Subcutaneous abdominal adipose tissue (tissue), 5 donors: Measurements from ENCODE around the gene GRP.

Source experiments
- H3K27ac ChIP-seq: one replicate; pipeline ENCODE4 v1.7.0; 2013; ENCODE audit warnings: low read depth, mild to moderate bottlenecking, inconsistent platforms, low read length, moderate library complexity
- H3K27me3 ChIP-seq, 5 donors: one replicate each; pipeline ENCODE4 v1.7.0; 2013; ENCODE audit warnings: low read length in 5 of 5, inconsistent platforms in 1 of 5; ENCODE audit not compliant: control insufficient read depth in 5 of 5, insufficient read depth in 4 of 5
- H3K36me3 ChIP-seq, 5 donors: one replicate each; pipeline ENCODE4 v1.7.0; 2013; ENCODE audit warnings: low read length in 5 of 5; ENCODE audit not compliant: control insufficient read depth in 5 of 5, insufficient read depth in 5 of 5
- H3K4me1 ChIP-seq, 5 donors: one replicate each; pipeline ENCODE4 v1.7.0; 2013; ENCODE audit warnings: low read length in 5 of 5, mild to moderate bottlenecking in 3 of 5, moderate library complexity in 1 of 5; ENCODE audit not compliant: control insufficient read depth in 5 of 5, insufficient read depth in 5 of 5
- H3K4me3 ChIP-seq, 5 donors: one replicate each; pipeline ENCODE4 v1.7.0; 2013; ENCODE audit warnings: low read length in 5 of 5, low read depth in 1 of 5
- H3K9ac ChIP-seq, 5 donors: one replicate each; pipeline ENCODE4 v1.7.0; 2013; ENCODE audit warnings: low read length in 5 of 5, mild to moderate bottlenecking in 4 of 5, moderate library complexity in 3 of 5
- H3K9me3 ChIP-seq, 5 donors: one replicate each; pipeline ENCODE4 v1.7.0; 2013; ENCODE audit warnings: low read length in 5 of 5; ENCODE audit not compliant: control insufficient read depth in 5 of 5
- donor health status: healthy.
- donor health status: healthy.
- donor health status: healthy.
- donor health status: healthy.
- donor health status: healthy.

Gene GRP

GRCh38 chr18:59271606-59272220 is 51.8 kb downstream of the GRP start:
- peaks cover 0 to 2% (median 0%) of the 10 kb centered on the region in 5 donors for H3K9me3 ChIP-seq
- peaks cover 78 to 93% (median 91%) of the 10 kb centered on the region in 5 donors for H3K27me3 ChIP-seq
- H3K4me1 ChIP-seq = peaks cover 0 to 41% (median 37%) of the 10 kb centered on the region in 5 donors
- H3K9ac ChIP-seq = no peak overlapping the region
- peak overlapping the region in 2 of 5 donors; percentile 36 to 60 for H3K4me3 ChIP-seq
- H3K27ac ChIP-seq = no peak overlapping the region
- no peaks in the 10 kb centered on the region for H3K36me3 ChIP-seq

GRCh38 chr18:59272221-59272888 is 52.4 kb downstream of the GRP start:
- no peak overlapping the region for H3K9ac ChIP-seq
- H3K4me1 ChIP-seq = peaks cover 0 to 41% (median 37%) of the 10 kb centered on the region in 5 donors
- H3K36me3 ChIP-seq = no peaks in the 10 kb centered on the region
- H3K9me3 ChIP-seq = peaks cover 0 to 2% (median 0%) of the 10 kb centered on the region in 5 donors
- H3K4me3 ChIP-seq = peak overlapping the region in 4 of 5 donors; percentile 36 to 60 (median 46)
- no peak overlapping the region for H3K27ac ChIP-seq
- H3K27me3 ChIP-seq = peaks cover 74 to 89% (median 88%) of the 10 kb centered on the region in 5 donors

DNA sequence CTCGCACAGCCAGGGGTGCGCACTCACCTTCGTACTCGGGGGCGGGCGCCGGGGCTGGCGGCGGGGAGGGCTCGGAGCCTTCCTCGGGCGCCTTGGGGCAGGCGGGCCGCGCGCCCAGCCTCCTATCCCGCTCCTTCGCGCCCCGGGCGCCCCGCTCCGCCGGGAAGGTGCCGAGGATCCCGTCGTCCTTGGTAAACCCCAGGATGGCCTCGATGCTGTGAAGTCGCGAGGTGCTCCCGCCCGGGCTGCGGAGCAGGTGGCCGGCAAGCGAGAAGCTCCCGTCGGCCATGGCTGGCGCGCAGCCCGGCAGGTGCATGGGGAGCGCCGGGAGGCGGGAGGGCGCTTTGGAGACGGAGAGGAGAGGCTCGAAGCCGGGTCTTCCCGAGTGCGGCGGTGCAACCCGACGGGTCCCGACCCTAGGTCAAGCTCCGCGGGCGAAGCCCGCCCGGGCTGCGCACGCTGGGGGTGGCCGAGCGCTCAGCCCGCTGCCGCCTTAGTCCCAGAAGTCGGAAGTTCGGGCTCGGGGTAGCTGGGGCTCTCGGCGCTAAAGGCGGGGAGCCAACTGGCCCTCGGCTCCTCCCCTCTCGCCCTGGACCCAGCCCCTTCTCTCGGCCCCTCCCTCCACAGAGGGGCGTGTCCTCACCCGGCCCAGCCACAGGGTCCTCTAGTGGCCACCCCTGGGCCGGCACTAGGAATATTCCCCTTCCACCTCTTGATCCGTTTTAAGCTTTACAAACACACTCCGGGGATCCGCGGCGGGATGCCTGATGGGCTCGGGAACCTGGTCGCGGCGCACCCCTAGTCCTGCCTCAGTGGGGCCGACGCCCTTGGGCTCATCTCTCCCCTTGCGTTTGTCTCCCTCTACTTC is 53.2 kb downstream of the GRP start, which contains the start of gene RAX:
TSS of gene RAX (minus strand) at position 564 of the 868 bp plus-strand sequence. CDS start at position 316, 248 bp downstream.
- Histone ChIP-seq H3K9ac (no peak within 1 kb of the TSS), H3K27me3 (peaks cover 66 to 85% (median 84%) of the 10 kb centered on the region in 5 donors), H3K9me3 (peaks cover 0 to 2% (median 0%) of the 10 kb centered on the region in 5 donors), H3K4me1 (peaks cover 0 to 35% (median 31%) of the 10 kb centered on the region in 5 donors), H3K27ac (no peak within 1 kb of the TSS), H3K36me3 (no peaks in the 10 kb centered on the region), H3K4me3 (peak within 1 kb of the TSS in 4 of 5 donors; percentile 36 to 60 (median 53))

- H3K36me3 ChIP-seq = no peaks in the 10 kb centered on the region
- H3K9ac ChIP-seq = no peak overlapping the region
- no peak overlapping the region for H3K27ac ChIP-seq
- H3K4me3 ChIP-seq = peak overlapping the region in 3 of 5 donors; percentile 27 to 60 (median 55)
- H3K4me1 ChIP-seq = peaks cover 0 to 27% (median 22%) of the 10 kb centered on the region in 5 donors
- H3K9me3 ChIP-seq = peaks cover 0 to 2% (median 0%) of the 10 kb centered on the region in 5 donors
- peaks cover 58 to 80% (median 76%) of the 10 kb centered on the region in 5 donors for H3K27me3 ChIP-seq
Observed at GRCh38 chr18:59273759-59274532, 54.0 kb downstream of the GRP start.

DNA sequence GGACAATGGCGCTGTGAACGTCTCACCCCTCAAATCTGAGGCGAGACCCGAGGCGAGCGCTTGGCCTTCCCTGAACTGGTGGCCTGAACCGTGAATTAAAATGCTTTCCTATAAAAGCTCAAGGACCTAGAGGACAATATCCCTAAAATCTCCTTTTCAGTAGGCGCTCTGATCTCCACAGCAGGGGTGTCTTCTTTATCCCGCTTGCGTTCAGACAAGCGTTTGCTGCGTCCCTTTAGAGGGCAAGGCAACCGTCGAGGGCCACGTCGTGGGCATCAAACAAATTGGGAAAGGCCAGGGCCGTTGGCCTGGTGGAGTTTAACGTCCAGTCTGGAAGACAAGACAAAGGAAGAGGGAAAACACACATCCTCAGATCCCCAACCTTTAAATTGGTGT is 54.6 kb downstream of the GRP start:
- peaks cover 0 to 2% (median 0%) of the 10 kb centered on the region in 5 donors for H3K9me3 ChIP-seq
- H3K36me3 ChIP-seq = no peaks in the 10 kb centered on the region
- H3K27ac ChIP-seq = no peak overlapping the region
- no peak overlapping the region for H3K4me3 ChIP-seq
- peaks cover 0 to 22% (median 20%) of the 10 kb centered on the region in 5 donors for H3K4me1 ChIP-seq
- no peak overlapping the region for H3K9ac ChIP-seq
- H3K27me3 ChIP-seq = peaks cover 55 to 80% (median 72%) of the 10 kb centered on the region in 5 donors

GRCh38 chr18:59275406-59275949 is 55.5 kb downstream of the GRP start:
- Histone ChIP-seq H3K4me3 (no peak overlapping the region), H3K27ac (no peak overlapping the region), H3K9me3 (peaks cover 0 to 2% (median 0%) of the 10 kb centered on the region in 5 donors), H3K9ac (no peak overlapping the region), H3K36me3 (no peaks in the 10 kb centered on the region), H3K27me3 (peaks cover 47 to 75% (median 67%) of the 10 kb centered on the region in 5 donors), H3K4me1 (peaks cover 0 to 21% (median 20%) of the 10 kb centered on the region in 5 donors)

DNA sequence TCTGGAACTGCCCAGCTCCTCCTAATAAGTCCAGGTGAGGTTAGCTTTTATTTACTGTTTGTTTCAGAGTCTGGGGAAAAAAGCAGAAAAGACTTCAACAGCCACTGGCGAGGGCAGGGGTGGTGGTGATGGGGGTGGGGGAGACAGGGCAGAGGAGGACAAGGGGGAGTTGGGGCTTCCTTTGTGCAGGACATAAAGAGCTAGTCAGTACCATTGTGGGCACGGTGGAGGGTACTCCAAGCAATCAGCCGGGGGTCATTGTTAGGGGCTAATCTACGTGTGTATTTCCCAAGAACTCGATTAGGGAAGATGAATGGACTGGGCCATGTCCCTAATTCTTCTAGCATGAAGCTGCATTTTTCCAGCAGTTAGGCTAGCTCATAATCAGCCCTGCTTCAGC is 56.1 kb downstream of the GRP start:
- Histone ChIP-seq H3K27me3 (peaks cover 42 to 72% (median 61%) of the 10 kb centered on the region in 5 donors), H3K9me3 (no peaks in the 10 kb centered on the region), H3K36me3 (no peaks in the 10 kb centered on the region), H3K4me3 (no peak overlapping the region), H3K9ac (no peak overlapping the region), H3K4me1 (peaks cover 0 to 21% (median 20%) of the 10 kb centered on the region in 5 donors), H3K27ac (no peak overlapping the region)

- Histone ChIP-seq H3K27ac (no peak overlapping the region), H3K4me1 (peaks cover 0 to 4% (median 1%) of the 10 kb centered on the region in 5 donors), H3K4me3 (no peak overlapping the region), H3K36me3 (no peaks in the 10 kb centered on the region), H3K27me3 (peaks cover 28 to 50% (median 39%) of the 10 kb centered on the region in 5 donors), H3K9me3 (no peaks in the 10 kb centered on the region), H3K9ac (no peak overlapping the region)
Observed at GRCh38 chr18:59278793-59279192, 58.8 kb downstream of the GRP start.

- Histone ChIP-seq H3K9ac (no peak overlapping the region), H3K27me3 (peaks cover 25 to 46% (median 35%) of the 10 kb centered on the region in 5 donors), H3K4me3 (no peak overlapping the region), H3K27ac (no peak overlapping the region), H3K9me3 (no peaks in the 10 kb centered on the region), H3K36me3 (no peaks in the 10 kb centered on the region), H3K4me1 (no peaks in the 10 kb centered on the region)
Observed at GRCh38 chr18:59279193-59279592, 59.2 kb downstream of the GRP start.
